Prostate gland (tissue), 2 donors: ENCODE measurements around the gene IP6K1. TPM values are rescaled to one million over a fixed set of nuclear protein-coding genes. Genes with fewer than 3 reads are reported as not detected.
"Not testable (repeated sequence)": the region's sequence is repeated elsewhere in the genome, so short reads cannot be mapped to it uniquely, and the experiment has no call there.

ENCODE experiments used
- DNase-seq: peaks from one replicate; pipeline ENCODE4 v3.0.0-alpha.2; 2019; ENCODE audit warnings: low spot score
- H3K27ac ChIP-seq, 2 donors: fragments of 200-600 bp; sonication (generic); 2 replicates each; pipeline ENCODE4 v1.5.1; 2017 to 2019
- H3K27me3 ChIP-seq: fragments of 200-600 bp; sonication (generic); replicated peaks from 2 replicates; pipeline ENCODE4 v1.5.1; 2019; ENCODE audit not compliant: insufficient read depth
- H3K36me3 ChIP-seq, 2 donors: fragments of 200-600 bp; sonication (generic); 1 replicate in 1 of 2; 2 replicates in 1 of 2; pipeline versions ENCODE4 v1.5.1 to v1.8.1; 2017 to 2019
- H3K4me1 ChIP-seq: fragments of 200-600 bp; sonication (generic); replicated peaks from 2 replicates; pipeline ENCODE4 v1.5.1; 2019
- H3K4me3 ChIP-seq, 2 donors: fragments of 200-600 bp; sonication (generic); 2 replicates each; pipeline ENCODE4 v1.5.1; 2017 to 2019
- H3K9me3 ChIP-seq: fragments of 200-600 bp; sonication (generic); 2 replicates; pipeline ENCODE4 v1.5.1; 2017
- POLR2A ChIP-seq: fragments of 450-650 bp; IDR thresholded peaks from one replicate; pipeline ENCODE4 v1.6.1; 2016; ENCODE audit warnings: antibody characterized with exemption, mild to moderate bottlenecking
- POLR2AphosphoS5 ChIP-seq: sonication (generic); formaldehyde crosslinking; IDR thresholded peaks from one replicate; pipeline ENCODE4 v1.6.1; 2017; ENCODE audit warnings: antibody characterized with exemption
- WGBS: methylation state at CpG from one replicate; pipeline ENCODE4 v1.1.5; 2018; 5-methylcytosine and 5-hydroxymethylcytosine counted together
- intact Hi-C: fragments of 100-400 bp; cut with DNase I; formaldehyde crosslinking; loops from one replicate; pipeline ENCODE4 v1.14.2; 2022
- total RNA-seq, 2 donors: library from RNA; depleted of rRNA; stranded (reverse); fragments of >200 nt; gene quantifications; one replicate each; pipeline ENCODE4 v1.1.0, GENCODE V29; 2016
- TF ChIP-seq, protein P1 (sequence below), 4 experiments: fragments of 200-600 bp in 2 of 4; fragments of 450-650 bp in 2 of 4; sonication (generic) in 2 of 4; IDR thresholded peaks; 1 replicate in 3 of 4; 2 replicates in 1 of 4; pipeline ENCODE4 v1.5.1; 2016 to 2019; ENCODE audit warnings: antibody characterized with exemption in 4 of 4, mild to moderate bottlenecking in 2 of 4, moderate library complexity in 2 of 4

IP6K1 gene
- total RNA-seq, 2 donors from 2014 or later, result 46.5 to 119 TPM

DNA sequence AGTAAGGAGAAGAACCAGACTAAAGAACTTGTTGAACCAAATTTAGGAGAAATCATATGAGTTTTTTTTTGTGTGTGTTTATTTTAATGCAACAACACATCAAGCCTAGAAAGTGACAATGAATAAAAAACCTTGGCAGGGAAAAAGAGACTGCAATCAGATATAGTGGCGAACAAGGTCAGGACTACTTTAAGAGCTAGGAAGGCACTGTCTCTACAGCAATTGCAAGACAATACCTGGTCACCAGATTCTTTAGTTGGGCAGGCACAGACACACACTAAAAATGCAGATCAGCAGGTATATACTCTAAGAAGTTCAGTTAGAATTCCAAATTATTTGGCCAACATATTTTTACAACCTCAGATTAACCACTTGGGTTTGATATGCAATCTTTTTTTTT lies 31.8 kb downstream of the IP6K1 start:
- Histone ChIP-seq H3K4me1 (peaks cover 7% of the 10 kb centered on the region), H3K27ac (no peak overlapping the region), H3K27me3 (no peaks in the 10 kb centered on the region), H3K36me3 (no peaks in the 10 kb centered on the region), H3K4me3 (no peak overlapping the region), H3K9me3 (no peaks in the 10 kb centered on the region)
- no peak for TF ChIP-seq POLR2A
- TF ChIP-seq POLR2AphosphoS5, result no peak
- intact Hi-C loops, result no loop called here
- WGBS, result 27% methylated on average over 1 of the region's 1 CpG
- no peak for DNase-seq

DNA sequence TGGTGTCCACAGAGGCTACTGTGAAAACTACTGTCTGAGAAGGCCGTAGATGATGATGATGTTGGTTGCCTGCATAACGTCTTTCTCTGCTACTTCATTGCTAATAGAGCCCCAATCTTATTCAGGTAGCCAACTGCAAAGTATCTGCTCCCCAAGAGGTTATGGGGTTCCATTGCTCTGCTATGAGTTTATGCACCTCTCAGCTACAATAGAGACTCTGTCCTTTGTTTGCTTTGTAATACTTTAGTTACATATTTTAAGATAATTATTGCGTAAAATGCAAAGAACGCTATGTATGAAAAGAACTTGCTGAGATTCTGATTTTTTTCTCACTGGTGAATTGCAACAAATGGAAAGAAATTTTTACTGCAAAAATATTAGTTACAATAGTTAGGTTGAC lies 34.8 kb downstream of the IP6K1 start:
- WGBS, result 88% methylated on average over 4 of the region's 4 CpGs
- no peak overlapping the region for H3K27ac ChIP-seq
- no peak for DNase-seq

DNA sequence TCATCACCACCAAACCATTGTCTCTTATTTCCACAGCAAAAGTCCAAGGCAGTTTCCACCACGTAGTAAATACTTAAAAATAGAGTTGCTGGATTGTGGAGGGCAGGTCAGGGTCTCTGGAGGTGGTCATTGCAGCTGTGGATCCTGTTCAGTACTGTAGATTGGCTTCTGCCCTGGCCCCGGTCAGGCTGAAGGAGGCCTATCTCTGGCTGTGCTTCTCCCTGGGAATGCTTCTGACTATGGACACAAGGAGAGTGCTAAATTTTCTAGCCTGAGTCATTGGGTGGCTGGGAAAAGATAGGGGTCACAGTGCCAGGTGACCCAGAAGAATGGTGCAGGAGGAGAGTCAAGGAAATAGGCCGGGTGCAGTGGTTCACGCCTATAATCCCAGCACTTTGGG lies 36.3 kb downstream of the IP6K1 start:
- no peak for TF ChIP-seq POLR2A
- TF ChIP-seq, protein P1, sequence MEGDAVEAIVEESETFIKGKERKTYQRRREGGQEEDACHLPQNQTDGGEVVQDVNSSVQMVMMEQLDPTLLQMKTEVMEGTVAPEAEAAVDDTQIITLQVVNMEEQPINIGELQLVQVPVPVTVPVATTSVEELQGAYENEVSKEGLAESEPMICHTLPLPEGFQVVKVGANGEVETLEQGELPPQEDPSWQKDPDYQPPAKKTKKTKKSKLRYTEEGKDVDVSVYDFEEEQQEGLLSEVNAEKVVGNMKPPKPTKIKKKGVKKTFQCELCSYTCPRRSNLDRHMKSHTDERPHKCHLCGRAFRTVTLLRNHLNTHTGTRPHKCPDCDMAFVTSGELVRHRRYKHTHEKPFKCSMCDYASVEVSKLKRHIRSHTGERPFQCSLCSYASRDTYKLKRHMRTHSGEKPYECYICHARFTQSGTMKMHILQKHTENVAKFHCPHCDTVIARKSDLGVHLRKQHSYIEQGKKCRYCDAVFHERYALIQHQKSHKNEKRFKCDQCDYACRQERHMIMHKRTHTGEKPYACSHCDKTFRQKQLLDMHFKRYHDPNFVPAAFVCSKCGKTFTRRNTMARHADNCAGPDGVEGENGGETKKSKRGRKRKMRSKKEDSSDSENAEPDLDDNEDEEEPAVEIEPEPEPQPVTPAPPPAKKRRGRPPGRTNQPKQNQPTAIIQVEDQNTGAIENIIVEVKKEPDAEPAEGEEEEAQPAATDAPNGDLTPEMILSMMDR (IDR thresholded peaks at IDR 0.05), result no peak
- no peak for TF ChIP-seq POLR2AphosphoS5
- Histone ChIP-seq H3K27me3 (no peaks in the 10 kb centered on the region), H3K4me1 (peaks cover 7% of the 10 kb centered on the region), H3K36me3 (no peaks in the 10 kb centered on the region), H3K27ac (no peak overlapping the region), H3K9me3 (no peaks in the 10 kb centered on the region), H3K4me3 (no peak overlapping the region)
- WGBS, result 97% methylated on average over 4 of the region's 4 CpGs
- intact Hi-C loops, result no loop called here
- DNase-seq, result no peak

More for the DNA sequence above, 34.8 kb downstream of the IP6K1 start:
- no peak overlapping the region for H3K4me3 ChIP-seq
- no peak for TF ChIP-seq POLR2A
- TF ChIP-seq POLR2AphosphoS5, result no peak
- TF ChIP-seq, protein P1 (IDR thresholded peaks at IDR 0.05), result no peak
- H3K27me3 ChIP-seq, result no peaks in the 10 kb centered on the region
- intact Hi-C loops, result no loop called here
- H3K4me1 ChIP-seq, result peaks cover 7% of the 10 kb centered on the region
- no peaks in the 10 kb centered on the region for H3K36me3 ChIP-seq
- H3K9me3 ChIP-seq, result no peaks in the 10 kb centered on the region

DNA sequence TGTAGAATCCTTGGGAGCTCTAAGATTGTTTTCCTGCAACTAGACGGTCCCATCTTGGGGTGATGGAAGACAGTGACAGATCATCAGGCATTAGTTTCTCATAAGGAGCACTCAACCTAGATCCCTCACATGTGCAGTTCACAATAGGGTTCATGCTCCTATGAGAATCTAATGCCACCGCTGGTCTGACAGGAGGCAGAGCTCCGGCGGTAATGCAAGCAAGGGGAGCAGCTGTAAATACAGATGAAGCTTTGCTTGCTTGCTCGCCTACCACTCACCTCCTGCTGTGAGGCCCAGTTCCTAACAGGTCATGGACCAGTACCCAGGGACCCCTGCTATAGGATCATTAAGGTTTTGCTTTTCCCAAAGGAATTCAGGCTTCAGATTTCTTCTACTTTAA lies 37.5 kb downstream of the IP6K1 start:
- H3K9me3 ChIP-seq, H3K4me3 ChIP-seq, H3K27ac ChIP-seq, H3K4me1 ChIP-seq, intact Hi-C loops, DNase-seq, H3K36me3 ChIP-seq, H3K27me3 ChIP-seq: not testable (repeated sequence)
- WGBS, result 71% methylated on average over 5 of the region's 5 CpGs

DNA sequence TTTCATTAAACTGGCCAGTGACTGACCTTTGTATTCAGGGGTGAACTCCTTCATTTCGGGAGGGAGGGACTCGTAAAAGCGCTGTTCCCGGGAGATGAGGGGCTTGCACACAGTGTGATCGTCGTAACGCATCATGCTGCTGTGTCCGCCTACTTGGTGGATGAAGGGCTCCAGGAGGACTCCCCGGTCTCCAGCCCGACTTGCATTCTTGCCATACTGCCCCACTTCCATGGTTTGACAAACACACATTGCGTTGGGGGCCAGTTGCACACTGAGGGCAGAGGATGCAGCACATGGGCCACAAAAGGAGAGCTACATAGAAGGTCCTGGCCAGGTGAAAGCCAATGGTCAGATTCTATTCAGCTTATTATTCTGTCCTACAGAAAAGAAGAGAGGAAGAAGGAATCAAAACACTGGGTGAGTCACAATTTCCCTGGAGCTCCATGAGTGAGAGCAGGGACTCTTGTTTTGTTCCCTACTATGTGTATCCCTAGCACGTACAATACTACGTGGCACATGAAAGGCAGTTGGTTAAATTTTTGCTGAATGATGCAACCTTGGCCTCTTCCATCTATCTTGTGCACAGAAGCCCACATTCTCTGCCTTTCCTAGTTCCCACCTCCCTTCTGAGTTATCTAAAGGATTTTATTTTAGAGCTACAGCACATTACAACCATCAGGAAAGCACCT lies 38.4 kb downstream of the IP6K1 start:
- no peak for DNase-seq
- Histone ChIP-seq H3K4me1 (no peaks in the 10 kb centered on the region), H3K27ac (no peak overlapping the region), H3K27me3 (no peaks in the 10 kb centered on the region), H3K9me3 (no peaks in the 10 kb centered on the region), H3K4me3 (no peak overlapping the region), H3K36me3 (no peaks in the 10 kb centered on the region)
- TF ChIP-seq, protein P1 (IDR thresholded peaks at IDR 0.05), result no peak
- TF ChIP-seq POLR2A (no peak), POLR2AphosphoS5 (no peak)
- 76% methylated on average over 13 of the region's 13 CpGs for WGBS
- intact Hi-C loops, result no loop called here

DNA sequence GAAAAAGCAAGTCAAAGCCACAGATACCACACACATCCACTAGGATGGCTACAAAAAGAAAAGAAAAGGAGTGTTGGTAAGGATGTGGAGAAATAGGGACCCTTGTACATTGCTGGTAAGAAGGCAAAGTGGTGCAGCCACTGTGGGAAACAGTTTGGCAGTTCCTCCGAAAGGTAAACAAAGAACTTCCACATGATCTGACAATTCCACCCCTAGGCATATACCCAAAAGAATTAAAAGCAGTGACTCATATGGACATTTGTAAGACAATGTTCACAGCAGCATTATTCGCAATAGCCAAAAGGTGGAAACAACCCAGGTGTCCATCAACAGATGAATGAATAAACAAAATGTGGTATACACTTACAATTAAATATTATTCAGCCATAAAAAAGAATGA lies 40.4 kb downstream of the IP6K1 start:
- DNase-seq, result no peak
- Histone ChIP-seq H3K27me3 (no peaks in the 10 kb centered on the region), H3K36me3 (no peaks in the 10 kb centered on the region), H3K4me3 (no peak overlapping the region), H3K27ac (no peak overlapping the region), H3K4me1 (no peaks in the 10 kb centered on the region), H3K9me3 (no peaks in the 10 kb centered on the region)
- intact Hi-C loops, result no loop called here
- TF ChIP-seq POLR2AphosphoS5 (peak; percentile 81), POLR2A (no peak)
- TF ChIP-seq, protein P1 (IDR thresholded peaks at IDR 0.05), result peak in 1 of 4 experiments; percentile 7
- 26% methylated on average over 2 of the region's 2 CpGs for WGBS
